DND-41 (cell line): Measurements from ENCODE around the gene KCNK15.

Source experiments
- CTCF ChIP-seq: IDR thresholded peaks from 2 replicates; pipeline ENCODE4 v1.5.1; 2012; ENCODE audit warnings: borderline replicate concordance, low read length, moderate library complexity, mild to moderate bottlenecking; ENCODE audit not compliant: poor library complexity, severe bottlenecking; ENCODE audit errors: extremely low read depth
- EZH2 ChIP-seq: IDR thresholded peaks from 3 replicates; pipeline ENCODE4 v1.6.1; 2012; ENCODE audit warnings: borderline replicate concordance, low read depth, mild to moderate bottlenecking, moderate library complexity, low read length, inconsistent platforms; ENCODE audit not compliant: severe bottlenecking

GRCh38 chr20:44762466-44763140 lies 16.9 kb downstream of the KCNK15 start:
- TF ChIP-seq EZH2 (no peak), CTCF (no peak)
